IMR-90 (cell line): ENCODE data around the gene PADI1. TPM values are rescaled to one million over a fixed set of nuclear protein-coding genes. Genes with fewer than 3 reads are reported as not detected.

Experiments
- ATAC-seq: fragments of 200-7000 bp; cut with Tn5 transposase; 2 replicates; pipeline ENCODE4 v1.9.1; 2020; ENCODE audit warnings: low read depth, mild to moderate bottlenecking, moderate library complexity
- BruUV-seq: library from RNA; stranded (reverse); fragments of 400-500 nt; replicated peaks from 2 replicates; lab custom pipeline; 2021; lab: Mats Ljungman, UMichigan
- CTCF ChIA-PET: fragments of 300-600 bp; formaldehyde crosslinking; extraction: SDS; loops from one replicate; lab custom pipeline; 2021; ENCODE audit warnings: antibody characterized with exemption; lab: Yijun Ruan, JAX
- POLR2A ChIA-PET: fragments of 300-600 bp; sonication (Branson Sonifier 250); formaldehyde crosslinking; loops from one replicate; lab custom pipeline; 2022; ENCODE audit warnings: antibody characterized with exemption; ENCODE audit not compliant: unreplicated experiment; lab: Charles Lee
- DNase-seq: peaks from one replicate; pipeline ENCODE4 v3.0.0; 2013
- H2AFZ ChIP-seq: replicated peaks from 2 replicates; pipeline ENCODE3; 2013; ENCODE audit warnings: low read length, mild to moderate bottlenecking; ENCODE audit not compliant: poor library complexity
- H2AK5ac ChIP-seq: 2 replicates; pipeline ENCODE4 v1.6.1; 2013; ENCODE audit warnings: low read depth, low read length, inconsistent platforms
- H2AK9ac ChIP-seq: replicated peaks from 2 replicates; pipeline ENCODE3; 2013; ENCODE audit warnings: mild to moderate bottlenecking, low read depth, low read length, moderate library complexity; ENCODE audit not compliant: poor library complexity
- H2BK120ac ChIP-seq: 2 replicates; pipeline ENCODE4 v1.6.1; 2013; ENCODE audit warnings: low read depth, low read length, inconsistent platforms
- H2BK15ac ChIP-seq: 3 replicates; pipeline ENCODE4 v1.6.1; 2013; ENCODE audit warnings: low read depth, low read length, inconsistent platforms
- H2BK20ac ChIP-seq: 2 replicates; pipeline ENCODE4 v1.6.1; 2013; ENCODE audit warnings: low read depth, mild to moderate bottlenecking, inconsistent platforms, low read length, moderate library complexity
- H2BK5ac ChIP-seq: 2 replicates; pipeline ENCODE4 v1.6.1; 2013; ENCODE audit warnings: mild to moderate bottlenecking, low read depth, low read length, inconsistent platforms; ENCODE audit not compliant: poor library complexity, severe bottlenecking
- H3K14ac ChIP-seq: replicated peaks from 2 replicates; pipeline ENCODE4 v1.6.1; 2013; ENCODE audit warnings: low read depth, low read length, inconsistent platforms
- H3K18ac ChIP-seq: 2 replicates; pipeline ENCODE4 v1.6.1; 2013; ENCODE audit warnings: low read depth, low read length, control low read depth
- H3K23ac ChIP-seq: 2 replicates; pipeline ENCODE4 v1.6.1; 2013; ENCODE audit warnings: low read depth, low read length, inconsistent platforms
- H3K27ac ChIP-seq: 2 replicates; pipeline ENCODE4 v1.5.1; 2013; ENCODE audit warnings: mild to moderate bottlenecking, control low read depth, low read length; ENCODE audit not compliant: insufficient read depth
- H3K27me3 ChIP-seq: 2 replicates; pipeline ENCODE4 v1.6.1; 2013; ENCODE audit warnings: low read length; ENCODE audit not compliant: control insufficient read depth, insufficient read depth
- H3K36me3 ChIP-seq: 2 replicates; pipeline ENCODE4 v1.6.1; 2013; ENCODE audit warnings: low read length, mixed read lengths; ENCODE audit not compliant: control insufficient read depth, insufficient read depth
- H3K4ac ChIP-seq: 2 replicates; pipeline ENCODE4 v1.6.1; 2013; ENCODE audit warnings: low read depth, low read length, inconsistent platforms
- H3K4me1 ChIP-seq: 2 replicates; pipeline ENCODE4 v1.6.1; 2013; ENCODE audit warnings: low read length, mixed read lengths; ENCODE audit not compliant: control insufficient read depth, insufficient read depth
- H3K4me2 ChIP-seq: 2 replicates; pipeline ENCODE4 v1.6.1; 2013; ENCODE audit warnings: low read depth, mild to moderate bottlenecking, control low read depth, low read length, moderate library complexity
- H3K4me3 ChIP-seq: 2 replicates; pipeline ENCODE4 v1.5.1; 2013; ENCODE audit warnings: low read depth, mild to moderate bottlenecking, control low read depth, low read length, moderate library complexity; ENCODE audit not compliant: insufficient read depth
- H3K56ac ChIP-seq: 2 replicates; pipeline ENCODE4 v1.6.1; 2013; ENCODE audit warnings: low read length, inconsistent platforms; ENCODE audit not compliant: insufficient read depth; ENCODE audit errors: extremely low read depth
- H3K79me1 ChIP-seq, 2 experiments: 2 replicates each; pipeline ENCODE4 v1.6.1; 2013; ENCODE audit warnings: low read length in 2 of 2, inconsistent platforms in 1 of 2, low read depth in 1 of 2
- H3K9ac ChIP-seq: 2 replicates; pipeline ENCODE4 v1.6.1; 2013; ENCODE audit warnings: low read depth, low read length, control low read depth
- H3K9me1 ChIP-seq: 2 replicates; pipeline ENCODE4 v1.6.1; 2013; ENCODE audit warnings: low read length, inconsistent platforms; ENCODE audit not compliant: insufficient read depth
- H3K9me3 ChIP-seq: 2 replicates; pipeline ENCODE4 v1.6.1; 2013; ENCODE audit warnings: low read length; ENCODE audit not compliant: control insufficient read depth, insufficient read depth
- H4K20me1 ChIP-seq: 2 replicates; pipeline ENCODE4 v1.6.1; 2013; ENCODE audit warnings: low read length, inconsistent platforms; ENCODE audit not compliant: insufficient read depth
- H4K5ac ChIP-seq: 2 replicates; pipeline ENCODE4 v1.6.1; 2013; ENCODE audit warnings: mild to moderate bottlenecking, low read depth, low read length, control low read depth
- H4K8ac ChIP-seq, 2 experiments: 2 replicates each; pipeline ENCODE4 v1.6.1; 2013; ENCODE audit warnings: low read depth in 2 of 2, low read length in 2 of 2, control low read depth in 1 of 2, inconsistent platforms in 1 of 2
- H4K91ac ChIP-seq: 2 replicates; pipeline ENCODE4 v1.6.1; 2013; ENCODE audit warnings: low read depth, low read length, inconsistent platforms; ENCODE audit not compliant: insufficient read depth
- CEBPB ChIP-seq: IDR thresholded peaks from 2 replicates; pipeline ENCODE4 v1.6.1; 2012; ENCODE audit warnings: low read depth, low read length, improper control_type of control experiment
- CHD1 ChIP-seq: IDR thresholded peaks from 2 replicates; pipeline ENCODE4 v1.6.1; 2012; ENCODE audit warnings: low read depth, low read length, improper control_type of control experiment
- CTCF ChIP-seq: conservative IDR thresholded peaks from 2 replicates; pipeline ENCODE4 v1.5.1; 2012; ENCODE audit warnings: mild to moderate bottlenecking, low read depth, low read length, improper control_type of control experiment
- RAD21 ChIP-seq: IDR thresholded peaks from 2 replicates; pipeline ENCODE4 v1.6.1; 2012; ENCODE audit warnings: low read length, improper control_type of control experiment
- SMC3 ChIP-seq: fragments of 150-350 bp; IDR thresholded peaks from 2 replicates; pipeline ENCODE4 v1.6.1; 2016; ENCODE audit warnings: low read depth, mild to moderate bottlenecking, antibody characterized with exemption, low read length, moderate library complexity
- WGBS, 2 experiments: methylation state at CpG; one replicate each; pipeline versions ENCODE4 v1.1.5 to v1.1.7; 2013; ENCODE audit warnings: missing lambda C conversion rate in 2 of 2; ENCODE audit not compliant: insufficient read length in 1 of 2; ENCODE audit errors: extremely low coverage in 2 of 2; 5-methylcytosine and 5-hydroxymethylcytosine counted together
- dilution Hi-C: fragments of 300-500 bp; cut with HindIII; formaldehyde crosslinking; loops from one replicate; pipeline ENCODE4 v1.14.3; 2018; ENCODE audit warnings: low sequenced_read_pairs; ENCODE audit not compliant: unreplicated experiment
- in situ Hi-C: fragments of 300-500 bp; cut with MboI; formaldehyde crosslinking; loops from 3 replicates; pipeline ENCODE4 v1.14.3; 2019; ENCODE audit warnings: low sequenced_read_pairs, inconsistent platforms, mixed read lengths
- intact Hi-C: fragments of 100-400 bp; cut with micrococcal nuclease; formaldehyde crosslinking; loops from 2 replicates; pipeline ENCODE4 v1.10.0; 2022
- polyA plus RNA-seq, 3 experiments: library from polyadenylated mRNA; depleted of rRNA; stranded (reverse); fragments of >200 nt; gene quantifications; 2 replicates each; pipeline ENCODE4 v1.2.3, GENCODE V29; 2012; ENCODE audit warnings: low replicate concordance in 1 of 3
- total RNA-seq: library from RNA; depleted of rRNA; stranded (reverse); fragments of >200 nt; gene quantifications from 2 replicates; pipeline ENCODE4 v1.2.3, GENCODE V29; 2012
- TF ChIP-seq, protein P1 (sequence below): fragments of 150-350 bp; IDR thresholded peaks from 2 replicates; pipeline ENCODE4 v1.6.1; 2017; ENCODE audit warnings: mild to moderate bottlenecking, antibody characterized with exemption, low read length, low read depth
- TF ChIP-seq, protein P2 (sequence below): fragments of 150-350 bp; IDR thresholded peaks from 2 replicates; pipeline ENCODE4 v1.6.1; 2016; ENCODE audit warnings: low read depth, mild to moderate bottlenecking, low read length, moderate library complexity, borderline replicate concordance

The PADI1 gene
- total and polyA plus RNA-seq, 2 of the 4 experiments (the other 2 are of a cell fraction) = 0.17 TPM; not detected in 1

DNA sequence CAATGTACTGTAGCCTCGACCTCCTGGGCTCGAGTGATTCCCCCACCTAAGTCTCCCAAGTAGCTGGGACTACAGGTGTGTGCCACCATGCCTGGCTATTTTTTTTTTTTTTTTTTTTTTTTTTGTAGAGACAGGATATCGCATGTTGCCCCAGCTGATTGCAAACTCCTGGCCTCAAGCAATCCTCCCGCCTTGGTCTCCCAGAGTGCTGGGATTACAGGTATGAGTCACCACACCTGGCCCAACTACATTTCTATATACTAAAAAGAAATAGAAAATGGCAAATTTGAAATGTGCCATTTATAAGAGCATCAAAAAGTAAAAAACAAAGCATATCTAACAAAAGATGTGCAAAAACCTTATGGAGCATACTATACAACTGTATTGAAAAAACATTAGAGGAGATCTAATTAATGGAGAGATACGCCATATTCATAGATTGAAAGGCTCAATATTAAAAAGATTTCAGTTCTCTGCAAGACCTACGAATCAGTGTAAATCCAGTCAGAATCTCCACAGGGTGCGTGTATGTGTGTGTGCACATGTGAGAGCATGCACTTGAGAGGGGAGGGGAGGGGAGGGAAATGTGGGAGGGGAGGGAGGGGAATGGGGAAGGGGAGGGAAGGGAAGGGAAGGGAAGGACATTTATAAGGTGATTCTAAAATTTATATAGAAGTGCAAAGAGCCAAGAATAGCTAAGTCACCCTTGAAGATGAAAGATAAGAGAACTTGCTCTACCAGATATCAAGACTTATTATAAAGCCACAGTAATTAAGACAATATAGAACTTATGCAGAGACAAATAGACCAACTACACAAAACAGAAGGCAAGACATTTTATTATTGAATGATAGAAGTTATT is 87.6 kb downstream of the PADI1 start:
- Histone ChIP-seq H3K4ac (no peak overlapping the region), H4K5ac (no peak overlapping the region), H3K27me3 (peaks cover 14% of the 10 kb centered on the region), H3K56ac (no peak overlapping the region), H2BK5ac (no peak overlapping the region), H2BK120ac (no peak overlapping the region), H3K23ac (no peak overlapping the region), H3K14ac (no peak overlapping the region), H3K9ac (no peak overlapping the region), H4K20me1 (no peaks in the 10 kb centered on the region), H2BK15ac (no peak overlapping the region), H3K18ac (no peak overlapping the region), H4K8ac (no peak overlapping the region), H3K4me1 (no peaks in the 10 kb centered on the region), H2AK5ac (no peak overlapping the region), H2AFZ (no peak overlapping the region), H3K36me3 (no peaks in the 10 kb centered on the region), H4K91ac (no peak overlapping the region), H3K4me2 (no peak overlapping the region), H3K27ac (no peak overlapping the region), H2BK20ac (no peak overlapping the region), H3K9me3 (no peaks in the 10 kb centered on the region), H3K79me1 (no peaks in the 10 kb centered on the region), H3K4me3 (no peak overlapping the region), H3K9me1 (no peaks in the 10 kb centered on the region), H2AK9ac (no peak overlapping the region)
- no peak for DNase-seq
- intact Hi-C loops = no loop called here
- dilution Hi-C loops = no loop called here
- in situ Hi-C loops = no loop called here
- TF ChIP-seq, protein P1, sequence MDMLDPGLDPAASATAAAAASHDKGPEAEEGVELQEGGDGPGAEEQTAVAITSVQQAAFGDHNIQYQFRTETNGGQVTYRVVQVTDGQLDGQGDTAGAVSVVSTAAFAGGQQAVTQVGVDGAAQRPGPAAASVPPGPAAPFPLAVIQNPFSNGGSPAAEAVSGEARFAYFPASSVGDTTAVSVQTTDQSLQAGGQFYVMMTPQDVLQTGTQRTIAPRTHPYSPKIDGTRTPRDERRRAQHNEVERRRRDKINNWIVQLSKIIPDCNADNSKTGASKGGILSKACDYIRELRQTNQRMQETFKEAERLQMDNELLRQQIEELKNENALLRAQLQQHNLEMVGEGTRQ = no peak
- TF ChIP-seq, protein P2, sequence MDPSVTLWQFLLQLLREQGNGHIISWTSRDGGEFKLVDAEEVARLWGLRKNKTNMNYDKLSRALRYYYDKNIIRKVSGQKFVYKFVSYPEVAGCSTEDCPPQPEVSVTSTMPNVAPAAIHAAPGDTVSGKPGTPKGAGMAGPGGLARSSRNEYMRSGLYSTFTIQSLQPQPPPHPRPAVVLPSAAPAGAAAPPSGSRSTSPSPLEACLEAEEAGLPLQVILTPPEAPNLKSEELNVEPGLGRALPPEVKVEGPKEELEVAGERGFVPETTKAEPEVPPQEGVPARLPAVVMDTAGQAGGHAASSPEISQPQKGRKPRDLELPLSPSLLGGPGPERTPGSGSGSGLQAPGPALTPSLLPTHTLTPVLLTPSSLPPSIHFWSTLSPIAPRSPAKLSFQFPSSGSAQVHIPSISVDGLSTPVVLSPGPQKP = no peak
- TF ChIP-seq SMC3 (no peak), CHD1 (no peak), CTCF (no peak), RAD21 (no peak), CEBPB (no peak)
- ATAC-seq = no peak
- no CpG with 5 or more reads among the region's 7 CpGs for WGBS, 2 experiments
- BruUV-seq = no TSS peak
- ChIA-PET POLR2A (no interaction called here), CTCF (no interaction called here)
